ENCODE results near the gene SLC22A31. TPM values are rescaled to one million over a fixed set of nuclear protein-coding genes. Genes with fewer than 3 reads are reported as not detected.

Gene SLC22A31
- total RNA-seq, 1 donor from 2014 or later, result 0.71 TPM

DNA sequence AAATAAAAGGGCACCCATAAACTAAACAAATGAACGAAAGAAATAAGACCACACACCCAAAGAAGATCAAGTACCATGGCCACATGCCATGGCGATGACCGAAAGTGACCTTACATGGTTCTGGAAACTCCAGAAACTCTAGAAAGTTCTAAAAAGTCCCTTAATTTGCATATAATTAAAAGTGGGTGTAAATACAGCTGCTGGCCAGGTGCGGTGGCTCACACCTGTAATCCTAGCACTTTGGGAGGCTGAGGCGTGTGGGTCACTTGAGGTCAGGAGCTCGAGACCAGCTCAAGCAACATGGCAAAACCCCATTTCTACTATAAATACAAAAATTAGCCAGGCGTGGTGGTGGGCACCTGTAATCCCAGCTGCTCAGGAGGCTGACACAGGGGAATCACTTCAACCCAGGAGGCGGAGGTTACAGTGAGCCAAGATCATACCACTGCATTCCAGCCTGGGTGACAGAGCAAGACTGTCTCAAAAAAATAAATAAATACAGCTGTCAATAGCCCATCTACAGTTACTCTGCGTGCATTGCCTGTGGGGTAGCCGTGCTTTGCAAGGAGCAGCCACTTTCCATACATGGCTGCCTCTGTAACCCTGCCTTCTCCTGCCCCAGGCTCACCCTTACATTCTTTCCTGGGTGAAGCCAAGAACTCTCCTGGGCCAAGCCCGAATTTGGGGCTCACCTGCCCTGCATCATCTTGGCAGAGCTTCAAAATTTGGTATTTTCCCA lies 10.0 kb upstream of the SLC22A31 start:
- Mint-ChIP-seq H3K27me3 (ENCODE audit: low read depth) (peaks cover 6% of the 10 kb centered on the region), H3K4me1 (ENCODE audit: low read depth) (no peaks in the 10 kb centered on the region), H3K9me3 (no peaks in the 10 kb centered on the region), H3K27ac (no peak overlapping the region), H3K36me3 (ENCODE audit: low read depth) (no peaks in the 10 kb centered on the region), H3K4me3 (ENCODE audit: low read depth) (no peak overlapping the region)
- DNase-seq (ENCODE audit: low spot score), result no peak
- intact Hi-C loops (cut with micrococcal nuclease), result loop anchor here (10.0 kb wide), 1 partner anchor 96 kb away; no protein-coding TSS in a partner anchor

DNA sequence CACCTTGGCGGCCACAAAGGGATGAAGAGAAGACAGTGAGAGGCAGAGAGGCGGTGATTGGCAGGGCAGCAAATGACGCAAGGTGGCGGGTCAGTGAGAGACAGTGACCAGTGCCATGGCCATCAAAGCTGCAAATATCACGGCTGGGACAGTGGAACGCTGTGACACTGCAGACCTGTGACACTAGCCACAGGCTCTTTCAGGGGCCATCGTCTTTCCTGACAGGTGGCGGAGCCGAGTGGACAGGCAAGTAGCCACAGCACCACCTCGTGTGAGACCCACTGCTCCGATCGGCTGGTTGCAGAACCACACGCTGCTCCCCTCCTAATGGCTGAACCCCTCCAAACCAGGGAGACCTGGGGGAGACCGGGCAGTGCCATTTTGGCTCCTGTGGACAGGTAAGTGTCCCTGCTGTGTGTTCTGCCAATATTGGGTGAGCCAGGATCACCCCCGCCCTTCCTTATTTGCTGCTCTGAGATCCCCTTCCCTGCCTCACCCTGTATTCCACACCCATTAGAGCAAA lies 9.2 kb upstream of the SLC22A31 start:
- no peak for DNase-seq (ENCODE audit: low spot score)
- H3K9me3 Mint-ChIP-seq, result no peaks in the 10 kb centered on the region
- H3K36me3 Mint-ChIP-seq (ENCODE audit: low read depth), result no peaks in the 10 kb centered on the region
- intact Hi-C loops (cut with micrococcal nuclease), result loop anchor here (10.0 kb wide), 1 partner anchor 95 kb away; no protein-coding TSS in a partner anchor
- no peak overlapping the region for H3K27ac Mint-ChIP-seq
- peaks cover 6% of the 10 kb centered on the region for H3K27me3 Mint-ChIP-seq (ENCODE audit: low read depth)
- H3K4me1 Mint-ChIP-seq (ENCODE audit: low read depth), result no peaks in the 10 kb centered on the region
- no peak overlapping the region for H3K4me3 Mint-ChIP-seq (ENCODE audit: low read depth)

- peaks cover 2% of the 10 kb centered on the region for H3K36me3 Mint-ChIP-seq (ENCODE audit: low read depth)
- peaks cover 3% of the 10 kb centered on the region for H3K9me3 Mint-ChIP-seq
- H3K4me1 Mint-ChIP-seq (ENCODE audit: low read depth), result peaks cover 2% of the 10 kb centered on the region
- intact Hi-C loops (cut with micrococcal nuclease), result no loop called here
- no peak for DNase-seq (ENCODE audit: low spot score)
- H3K4me3 Mint-ChIP-seq (ENCODE audit: low read depth), result no peak overlapping the region
- no peak overlapping the region for H3K27ac Mint-ChIP-seq
- H3K27me3 Mint-ChIP-seq (ENCODE audit: low read depth), result peaks cover 19% of the 10 kb centered on the region
These were observed 7.7 kb upstream of the SLC22A31 start for GRCh38 chr16:89207993-89208392.

GRCh38 chr16:89202422-89203215 lies 2.3 kb upstream of the SLC22A31 start:
- peak overlapping the region; percentile 13 for H3K4me3 Mint-ChIP-seq (ENCODE audit: low read depth)
- intact Hi-C loops (cut with micrococcal nuclease), result no loop called here
- no peak overlapping the region for H3K27ac Mint-ChIP-seq

GRCh38 chr16:89201439-89202377 lies 1.4 kb upstream of the SLC22A31 start:
- H3K27ac Mint-ChIP-seq, result no peak overlapping the region
- H3K4me3 Mint-ChIP-seq (ENCODE audit: low read depth), result peak overlapping the region; percentile 13
- peaks cover 28% of the 10 kb centered on the region for H3K27me3 Mint-ChIP-seq (ENCODE audit: low read depth)
- intact Hi-C loops (cut with micrococcal nuclease), result loop anchor here (1.0 kb wide), 1 partner anchor 8 kb away; no protein-coding TSS in a partner anchor
- H3K36me3 Mint-ChIP-seq (ENCODE audit: low read depth), result peaks cover 6% of the 10 kb centered on the region
- H3K9me3 Mint-ChIP-seq, result peaks cover 7% of the 10 kb centered on the region
- peak; percentile 77 for DNase-seq (ENCODE audit: low spot score)
- H3K4me1 Mint-ChIP-seq (ENCODE audit: low read depth), result peaks cover 2% of the 10 kb centered on the region

More at GRCh38 chr16:89202422-89203215, 2.3 kb upstream of the SLC22A31 start:
- Mint-ChIP-seq H3K27me3 (ENCODE audit: low read depth) (peaks cover 28% of the 10 kb centered on the region), H3K9me3 (peaks cover 7% of the 10 kb centered on the region), H3K36me3 (ENCODE audit: low read depth) (peaks cover 6% of the 10 kb centered on the region), H3K4me1 (ENCODE audit: low read depth) (peaks cover 2% of the 10 kb centered on the region)
- no peak for DNase-seq (ENCODE audit: low spot score)

GRCh38 chr16:89200850-89201411 lies 594 bp upstream of the SLC22A31 start:
- Mint-ChIP-seq H3K27ac (no peak overlapping the region), H3K4me3 (ENCODE audit: low read depth) (peak overlapping the region; percentile 17), H3K36me3 (ENCODE audit: low read depth) (peaks cover 6% of the 10 kb centered on the region), H3K27me3 (ENCODE audit: low read depth) (peaks cover 28% of the 10 kb centered on the region), H3K4me1 (ENCODE audit: low read depth) (peaks cover 2% of the 10 kb centered on the region), H3K9me3 (peaks cover 7% of the 10 kb centered on the region)
- DNase-seq (ENCODE audit: low spot score), result no peak
- intact Hi-C loops (cut with micrococcal nuclease), result loop anchor here (1.0 kb wide), 1 partner anchor 8 kb away; no protein-coding TSS in a partner anchor

DNA sequence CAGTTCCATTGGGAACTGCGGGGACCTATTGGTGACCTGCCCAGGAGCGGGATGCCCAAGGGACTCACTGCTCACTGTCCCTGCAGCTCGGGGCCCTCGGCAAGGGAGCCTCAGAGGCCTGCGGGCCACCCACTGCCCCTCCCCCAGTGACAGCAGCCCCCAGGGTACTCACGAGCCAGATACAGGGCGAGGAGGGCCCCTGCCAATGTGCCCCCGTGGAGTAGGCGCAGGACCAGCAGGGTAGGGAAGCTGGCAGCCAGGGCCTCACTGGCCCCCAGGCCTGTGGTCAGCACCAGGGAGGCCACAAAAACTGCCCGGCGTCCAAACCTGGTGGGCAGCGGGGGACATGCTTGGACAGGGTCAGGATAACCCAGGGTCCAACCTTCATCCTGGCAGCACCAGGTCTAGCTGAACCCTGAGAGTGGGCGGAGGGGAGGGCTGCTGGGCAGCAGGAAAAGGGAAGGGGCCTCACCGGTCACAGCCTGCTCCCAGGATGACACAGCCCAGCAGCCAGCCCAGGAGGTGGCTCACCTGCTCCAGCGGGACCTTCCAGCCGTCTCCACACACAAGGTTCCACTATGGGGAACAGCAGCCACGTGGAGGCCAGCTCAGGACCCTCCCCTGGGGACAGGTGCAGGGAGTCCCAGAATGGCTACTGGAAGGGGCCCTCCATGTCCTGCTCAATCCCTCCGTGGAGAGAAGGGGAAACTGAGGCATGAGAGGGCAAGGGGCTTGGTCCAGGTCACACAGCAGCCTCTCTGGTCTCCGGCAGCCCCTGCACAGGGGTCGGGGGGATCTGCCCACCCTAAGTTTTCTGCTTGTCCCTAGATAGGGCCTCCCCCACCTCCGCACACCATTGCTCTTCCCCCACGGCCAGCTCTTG lies 855 bp downstream of the SLC22A31 start:
- H3K36me3 Mint-ChIP-seq (ENCODE audit: low read depth), result peaks cover 6% of the 10 kb centered on the region
- peak overlapping the region; percentile 13 for H3K4me3 Mint-ChIP-seq (ENCODE audit: low read depth)
- intact Hi-C loops (cut with micrococcal nuclease), result no loop called here
- H3K9me3 Mint-ChIP-seq, result peaks cover 7% of the 10 kb centered on the region
- H3K27me3 Mint-ChIP-seq (ENCODE audit: low read depth), result peaks cover 28% of the 10 kb centered on the region
- H3K27ac Mint-ChIP-seq, result no peak overlapping the region
- DNase-seq (ENCODE audit: low spot score), result no peak
- peaks cover 2% of the 10 kb centered on the region for H3K4me1 Mint-ChIP-seq (ENCODE audit: low read depth)

- Mint-ChIP-seq H3K9me3 (peaks cover 7% of the 10 kb centered on the region), H3K4me3 (ENCODE audit: low read depth) (no peak overlapping the region), H3K27me3 (ENCODE audit: low read depth) (peaks cover 21% of the 10 kb centered on the region), H3K36me3 (ENCODE audit: low read depth) (peaks cover 6% of the 10 kb centered on the region), H3K4me1 (ENCODE audit: low read depth) (peaks cover 2% of the 10 kb centered on the region), H3K27ac (no peak overlapping the region)
- DNase-seq (ENCODE audit: low spot score), result no peak
- intact Hi-C loops (cut with micrococcal nuclease), result no loop called here
These were observed 1.7 kb downstream of the SLC22A31 start for GRCh38 chr16:89198417-89199240.

- Mint-ChIP-seq H3K36me3 (ENCODE audit: low read depth) (peaks cover 1% of the 10 kb centered on the region), H3K27ac (no peak overlapping the region), H3K27me3 (ENCODE audit: low read depth) (peaks cover 13% of the 10 kb centered on the region), H3K4me3 (ENCODE audit: low read depth) (no peak overlapping the region), H3K4me1 (ENCODE audit: low read depth) (no peaks in the 10 kb centered on the region), H3K9me3 (peaks cover 2% of the 10 kb centered on the region)
- intact Hi-C loops (cut with micrococcal nuclease), result no loop called here
- DNase-seq (ENCODE audit: low spot score), result no peak
These were observed 2.5 kb downstream of the SLC22A31 start for GRCh38 chr16:89197633-89198416.

DNA sequence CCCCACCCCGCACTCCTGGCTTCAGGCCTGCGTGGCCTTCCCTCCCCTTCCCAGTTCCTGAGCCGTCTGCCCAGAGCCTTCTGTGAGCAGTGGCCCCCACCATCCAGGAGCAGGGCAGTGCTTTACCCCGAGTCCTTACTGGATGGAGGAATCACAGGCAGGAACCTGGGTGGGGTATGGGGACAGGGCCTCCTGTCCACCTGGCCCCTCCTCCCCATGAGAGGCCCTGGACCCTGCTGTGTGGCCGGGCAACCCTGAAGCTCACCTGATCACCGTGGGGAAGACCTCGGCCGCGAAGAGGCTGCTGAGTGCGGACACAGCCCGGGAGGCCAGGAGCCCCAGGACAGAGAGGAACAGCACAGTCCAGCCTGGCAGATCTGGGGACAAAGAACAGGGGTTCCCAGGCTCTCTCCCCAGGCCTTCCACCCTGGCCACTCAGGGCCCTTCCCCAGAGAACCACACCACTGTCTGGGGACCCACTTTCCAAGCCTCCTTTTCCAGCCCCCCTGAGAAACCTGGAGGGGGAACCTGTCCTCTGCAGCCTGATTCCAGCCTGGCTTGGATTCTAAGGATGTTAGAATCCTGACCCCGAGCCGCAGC lies 3.2 kb downstream of the SLC22A31 start:
- Mint-ChIP-seq H3K27me3 (ENCODE audit: low read depth) (peaks cover 10% of the 10 kb centered on the region), H3K36me3 (ENCODE audit: low read depth) (no peaks in the 10 kb centered on the region), H3K4me3 (ENCODE audit: low read depth) (no peak overlapping the region), H3K4me1 (ENCODE audit: low read depth) (no peaks in the 10 kb centered on the region), H3K27ac (no peak overlapping the region), H3K9me3 (no peaks in the 10 kb centered on the region)
- intact Hi-C loops (cut with micrococcal nuclease), result no loop called here
- no peak for DNase-seq (ENCODE audit: low spot score)

All from activated T-helper 2 cell treated with anti-CD3 and anti-CD28 coated beads, Interferon-gamma antibody, Interleukin-2, Interleukin-4, amounts not matched to agents 10 μg/mL and 5 μg/mL and 100 μg/mL, durations not matched to agents 14 hours and 24 hours and 36 hours (primary cell).